Measurements from ENCODE around the gene ARSG. TPM values are rescaled to one million over a fixed set of nuclear protein-coding genes. Genes with fewer than 3 reads are reported as not detected.

The ARSG gene
- total and polyA plus RNA-seq, 2 donors (not counting 1 experiment from before 2014, with no cell fraction given), result 5.5 to 18.4 TPM

DNA sequence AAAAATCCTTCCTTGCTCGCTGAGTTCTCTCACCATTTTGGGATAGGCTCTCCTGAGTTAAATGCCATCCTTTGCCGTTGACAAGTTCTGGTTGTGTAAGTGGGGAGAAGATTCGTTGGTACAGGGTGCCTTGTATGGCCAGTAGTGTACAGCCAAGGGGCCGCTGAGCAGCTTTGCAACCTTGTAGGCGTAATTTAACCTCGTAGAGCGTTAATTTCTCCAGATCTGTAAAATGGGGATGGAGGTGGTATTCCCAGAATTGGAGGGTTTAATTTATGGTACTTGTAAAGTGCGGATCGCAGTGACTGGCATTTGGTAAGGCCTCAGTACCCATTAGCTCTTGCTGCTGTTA is 1.4 kb downstream of the ARSG start:
- ChIA-PET CTCF (interaction anchor here (0.6 to 7.1 kb wide), 6 partner anchors 9 to 219 kb away, joined by 3 to 40 read pairs (median 3); no protein-coding TSS in a partner anchor), POLR2A (interaction anchor here (1.0 to 2.7 kb wide), 3 partner anchors 44 to 480 kb away, joined by 3 to 20 read pairs (median 8); partner anchors contain the start of gene AMZ2)
- Histone ChIP-seq H4K20me1 (ENCODE audit: control insufficient read depth, insufficient read depth, low read length, poor library complexity, severe bottlenecking) (no peaks in the 10 kb centered on the region), H3K27ac (ENCODE audit: low read length in 2 of 2) (no peak overlapping the region), H3K4me2 (replicated peaks; ENCODE audit: low read depth, low read length, poor library complexity, severe bottlenecking) (peak overlapping the region; percentile 84), H3K4me3 (ENCODE audit: control extremely low read depth in 1 of 5, extremely low read depth in 1 of 5, insufficient read depth in 1 of 5, low read depth in 2 of 5, low read length in 4 of 5) (peak overlapping the region; percentile 47 to 74 (median 61)), H3K27me3 (replicated peaks in 1 of 4; ENCODE audit: control extremely low read depth in 1 of 4, control insufficient read depth in 3 of 4, insufficient read depth in 4 of 4, low read length in 3 of 4) (no peaks in the 10 kb centered on the region), H2AFZ (ENCODE audit: insufficient read depth, low read depth, low read length, poor library complexity, severe bottlenecking) (peak overlapping the region; percentile 87), H3K4me1 (ENCODE audit: control insufficient read depth in 2 of 2, insufficient read depth in 2 of 2, low read length in 2 of 2) (peaks cover 31 to 42% of the 10 kb centered on the region in 2 donors), H3K36me3 (replicated peaks in 1 of 2; ENCODE audit: control extremely low read depth in 1 of 2, control insufficient read depth in 1 of 2, extremely low read depth in 1 of 2, insufficient read depth in 2 of 2, low read length in 1 of 2) (no peaks in the 10 kb centered on the region), H3K79me2 (ENCODE audit: control insufficient read depth, insufficient read depth, low read length) (no peaks in the 10 kb centered on the region), H3K9ac (ENCODE audit: low read length) (peak overlapping the region; percentile 84), H3K9me3 (ENCODE audit: control extremely low read depth in 1 of 3, control insufficient read depth in 2 of 3, insufficient read depth in 1 of 3, low read length in 2 of 3) (no peaks in the 10 kb centered on the region)
- Mint-ChIP-seq H3K4me3 (peak overlapping the region; percentile 95), H3K9me3 (ENCODE audit: insufficient read depth) (no peaks in the 10 kb centered on the region), H3K27me3 (no peaks in the 10 kb centered on the region), H3K4me1 (peaks cover 43% of the 10 kb centered on the region), H3K27ac (peak overlapping the region; percentile 94)
- 45% methylated on average over 5 of the region's 9 CpGs for WGBS (ENCODE audit: insufficient coverage)
- DNase-seq, result no peak
- TF ChIP-seq, protein P1, sequence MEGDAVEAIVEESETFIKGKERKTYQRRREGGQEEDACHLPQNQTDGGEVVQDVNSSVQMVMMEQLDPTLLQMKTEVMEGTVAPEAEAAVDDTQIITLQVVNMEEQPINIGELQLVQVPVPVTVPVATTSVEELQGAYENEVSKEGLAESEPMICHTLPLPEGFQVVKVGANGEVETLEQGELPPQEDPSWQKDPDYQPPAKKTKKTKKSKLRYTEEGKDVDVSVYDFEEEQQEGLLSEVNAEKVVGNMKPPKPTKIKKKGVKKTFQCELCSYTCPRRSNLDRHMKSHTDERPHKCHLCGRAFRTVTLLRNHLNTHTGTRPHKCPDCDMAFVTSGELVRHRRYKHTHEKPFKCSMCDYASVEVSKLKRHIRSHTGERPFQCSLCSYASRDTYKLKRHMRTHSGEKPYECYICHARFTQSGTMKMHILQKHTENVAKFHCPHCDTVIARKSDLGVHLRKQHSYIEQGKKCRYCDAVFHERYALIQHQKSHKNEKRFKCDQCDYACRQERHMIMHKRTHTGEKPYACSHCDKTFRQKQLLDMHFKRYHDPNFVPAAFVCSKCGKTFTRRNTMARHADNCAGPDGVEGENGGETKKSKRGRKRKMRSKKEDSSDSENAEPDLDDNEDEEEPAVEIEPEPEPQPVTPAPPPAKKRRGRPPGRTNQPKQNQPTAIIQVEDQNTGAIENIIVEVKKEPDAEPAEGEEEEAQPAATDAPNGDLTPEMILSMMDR (IDR thresholded peaks at IDR 0.05), result no peak
- TF ChIP-seq EZH2 (IDR thresholded peaks at IDR 0.05; ENCODE audit: borderline replicate concordance, insufficient read depth, low read depth, low read length, poor library complexity, severe bottlenecking), result no peak
- no peak for ATAC-seq (ENCODE audit: low read depth)
- intact Hi-C loops (cut with micrococcal nuclease), result loop anchor here (1.0 to 10.0 kb wide), 6 partner anchors 45 to 1035 kb away; partner anchors contain the start of genes ABCA5, AMZ2 and KPNA2

DNA sequence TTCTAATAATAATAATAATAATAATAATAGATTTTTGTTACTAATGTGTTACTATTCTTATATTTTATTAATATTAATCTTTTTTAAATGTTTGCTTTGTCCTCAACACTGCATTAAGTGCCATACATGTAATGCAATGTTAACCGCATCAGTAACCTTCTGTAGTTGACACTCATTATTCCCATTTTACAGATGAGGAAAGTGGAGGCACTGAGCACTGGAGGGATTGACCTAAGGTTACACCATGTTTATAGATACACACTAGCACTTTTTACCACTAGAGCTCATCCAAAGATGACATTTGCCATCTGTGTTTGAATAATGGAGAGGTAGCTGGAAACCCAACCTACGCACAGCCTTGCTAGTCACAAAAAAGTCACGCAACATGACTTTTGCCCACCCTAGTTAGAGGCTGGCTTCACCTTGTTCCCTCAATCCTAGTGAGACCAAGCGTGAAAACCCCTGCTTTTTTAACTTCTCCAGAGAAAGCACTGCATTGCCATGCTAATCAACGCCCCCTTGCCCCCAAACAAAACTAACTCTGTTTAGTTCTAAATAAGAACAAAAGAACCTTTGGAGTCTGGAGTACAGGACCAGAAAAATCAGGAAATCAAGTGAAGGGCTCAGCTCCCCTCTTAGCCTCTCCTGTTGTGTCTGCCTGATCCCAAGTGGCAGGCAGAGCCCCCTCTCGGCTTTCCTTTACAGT is 2.3 kb downstream of the ARSG start:
- H3K9ac ChIP-seq (ENCODE audit: low read length), result no peak overlapping the region
- H3K4me3 Mint-ChIP-seq, result peak overlapping the region; percentile 95

More for the DNA sequence above, 2.3 kb downstream of the ARSG start:
- Histone ChIP-seq H3K4me3 (ENCODE audit: control extremely low read depth in 1 of 5, extremely low read depth in 1 of 5, insufficient read depth in 1 of 5, low read depth in 2 of 5, low read length in 4 of 5) (no peak overlapping the region), H3K36me3 (replicated peaks in 1 of 2; ENCODE audit: control extremely low read depth in 1 of 2, control insufficient read depth in 1 of 2, extremely low read depth in 1 of 2, insufficient read depth in 2 of 2, low read length in 1 of 2) (no peaks in the 10 kb centered on the region), H3K4me2 (replicated peaks; ENCODE audit: low read depth, low read length, poor library complexity, severe bottlenecking) (no peak overlapping the region), H4K20me1 (ENCODE audit: control insufficient read depth, insufficient read depth, low read length, poor library complexity, severe bottlenecking) (no peaks in the 10 kb centered on the region), H3K27ac (ENCODE audit: low read length in 2 of 2) (no peak overlapping the region), H3K4me1 (ENCODE audit: control insufficient read depth in 2 of 2, insufficient read depth in 2 of 2, low read length in 2 of 2) (peaks cover 24 to 32% of the 10 kb centered on the region in 2 donors), H3K27me3 (replicated peaks in 1 of 4; ENCODE audit: control extremely low read depth in 1 of 4, control insufficient read depth in 3 of 4, insufficient read depth in 4 of 4, low read length in 3 of 4) (no peaks in the 10 kb centered on the region), H3K9me3 (ENCODE audit: control extremely low read depth in 1 of 3, control insufficient read depth in 2 of 3, insufficient read depth in 1 of 3, low read length in 2 of 3) (no peaks in the 10 kb centered on the region), H2AFZ (ENCODE audit: insufficient read depth, low read depth, low read length, poor library complexity, severe bottlenecking) (no peak overlapping the region), H3K79me2 (ENCODE audit: control insufficient read depth, insufficient read depth, low read length) (no peaks in the 10 kb centered on the region)
- H3K27me3 Mint-ChIP-seq, result no peaks in the 10 kb centered on the region
- CTCF ChIA-PET, result interaction anchor here (0.6 to 1.0 kb wide), 3 partner anchors 10 to 142 kb away, joined by 3 read pairs; no protein-coding TSS in a partner anchor
- no peak overlapping the region for H3K27ac Mint-ChIP-seq
- TF ChIP-seq EZH2 (IDR thresholded peaks at IDR 0.05; ENCODE audit: borderline replicate concordance, insufficient read depth, low read depth, low read length, poor library complexity, severe bottlenecking), result no peak
- TF ChIP-seq, protein P1 (IDR thresholded peaks at IDR 0.05), result no peak
- DNase-seq (no peak), ATAC-seq (ENCODE audit: low read depth) (no peak)
- peaks cover 35% of the 10 kb centered on the region for H3K4me1 Mint-ChIP-seq
- WGBS (ENCODE audit: insufficient coverage), result 100% methylated on average over 6 of the region's 6 CpGs
- intact Hi-C loops (cut with micrococcal nuclease), result loop anchor here (2.0 to 10.0 kb wide), 4 partner anchors 46 to 1034 kb away; partner anchors contain the start of genes ABCA5 and AMZ2
- POLR2A ChIA-PET, result interaction anchor here (0.6 kb wide), 1 partner anchor 206 kb away, joined by 3 read pairs; no protein-coding TSS in a partner anchor
- no peaks in the 10 kb centered on the region for H3K9me3 Mint-ChIP-seq (ENCODE audit: insufficient read depth)

Measured in B cell (primary cell).